Vagina (tissue), 2 donors: ENCODE results near the gene IGF2BP3. TPM values are rescaled to one million over a fixed set of nuclear protein-coding genes. Genes with fewer than 3 reads are reported as not detected.

ENCODE experiments used
- DNase-seq, 2 donors: peaks; one replicate each; pipeline ENCODE4 v3.0.0-alpha.2; 2017; ENCODE audit errors: extremely low spot score in 2 of 2
- H3K27ac ChIP-seq: fragments of 200-600 bp; sonication (generic); one replicate; pipeline ENCODE4 v1.5.1; 2019
- H3K27me3 ChIP-seq: fragments of 200-600 bp; sonication (generic); one replicate; pipeline ENCODE4 v1.5.1; 2019
- H3K36me3 ChIP-seq, 2 donors: fragments of 200-600 bp; sonication (generic); one replicate each; pipeline ENCODE4 v1.5.1; 2017 to 2019
- H3K4me1 ChIP-seq: fragments of 200-600 bp; sonication (generic); one replicate; pipeline ENCODE4 v1.5.1; 2019
- H3K4me3 ChIP-seq, 2 donors: fragments of 200-600 bp; sonication (generic); 1 replicate in 1 of 2; 2 replicates in 1 of 2; pipeline ENCODE4 v1.5.1; 2016 to 2019
- H3K9me3 ChIP-seq: fragments of 200-600 bp; sonication (generic); one replicate; pipeline ENCODE4 v1.5.1; 2019
- CTCF ChIP-seq, 3 experiments: fragments of 450-650 bp in 2 of 3; fragments of 200-600 bp in 1 of 3; sonication (generic) in 1 of 3; IDR thresholded peaks; one replicate each; pipeline ENCODE4 v1.5.1; 2017 to 2019; ENCODE audit warnings: antibody characterized with exemption in 3 of 3, mild to moderate bottlenecking in 2 of 3, moderate library complexity in 2 of 3
- POLR2A ChIP-seq, 2 donors: fragments of 450-650 bp; IDR thresholded peaks; one replicate each; pipeline ENCODE4 v1.6.1; 2017; ENCODE audit warnings: antibody characterized with exemption in 2 of 2, mild to moderate bottlenecking in 2 of 2, moderate library complexity in 2 of 2
- POLR2AphosphoS5 ChIP-seq, 2 donors: sonication (generic); formaldehyde crosslinking; IDR thresholded peaks; one replicate each; pipeline ENCODE4 v1.9.0; 2017; ENCODE audit warnings: antibody characterized with exemption in 2 of 2, mild to moderate bottlenecking in 2 of 2, low read depth in 1 of 2; ENCODE audit not compliant: insufficient read depth in 1 of 2
- intact Hi-C: fragments of 100-400 bp; cut with DNase I; formaldehyde crosslinking; loops from one replicate; pipeline ENCODE4 v1.15.1; 2023
- total RNA-seq: library from RNA; depleted of rRNA; stranded (reverse); fragments of >200 nt; gene quantifications from one replicate; pipeline ENCODE4 v1.2.3, GENCODE V29; 2016

IGF2BP3 gene
- total RNA-seq, 1 donor from 2014 or later: 11.8 TPM

- intact Hi-C loops: no loop called here
- DNase-seq: no peak
- no peak overlapping the region for H3K4me3 ChIP-seq
- H3K27ac ChIP-seq: no peak overlapping the region
- no peaks in the 10 kb centered on the region for H3K36me3 ChIP-seq
- no peaks in the 10 kb centered on the region for H3K27me3 ChIP-seq
- no peaks in the 10 kb centered on the region for H3K4me1 ChIP-seq
- no peaks in the 10 kb centered on the region for H3K9me3 ChIP-seq
- TF ChIP-seq POLR2AphosphoS5 (IDR thresholded peaks at IDR 0.05; ENCODE audit: insufficient read depth in 1 of 2, low read depth in 1 of 2): no peak
- TF ChIP-seq CTCF (IDR thresholded peaks at IDR 0.05): no peak
- TF ChIP-seq POLR2A (IDR thresholded peaks at IDR 0.05): no peak
These were observed 126.3 kb downstream of the IGF2BP3 start for GRCh38 chr7:23343806-23344475.

- DNase-seq: no peak
- Histone ChIP-seq H3K9me3 (no peaks in the 10 kb centered on the region), H3K27me3 (no peaks in the 10 kb centered on the region), H3K4me3 (no peak overlapping the region), H3K4me1 (no peaks in the 10 kb centered on the region), H3K36me3 (no peaks in the 10 kb centered on the region), H3K27ac (no peak overlapping the region)
- TF ChIP-seq POLR2A (IDR thresholded peaks at IDR 0.05): no peak
- TF ChIP-seq CTCF (IDR thresholded peaks at IDR 0.05): no peak
- TF ChIP-seq POLR2AphosphoS5 (IDR thresholded peaks at IDR 0.05; ENCODE audit: insufficient read depth in 1 of 2, low read depth in 1 of 2): no peak
- intact Hi-C loops: no loop called here
These were observed 127.2 kb downstream of the IGF2BP3 start for GRCh38 chr7:23343102-23343501.

- H3K27me3 ChIP-seq: no peaks in the 10 kb centered on the region
- no peak for TF ChIP-seq CTCF (IDR thresholded peaks at IDR 0.05)
- no peak for TF ChIP-seq POLR2A (IDR thresholded peaks at IDR 0.05)
- TF ChIP-seq POLR2AphosphoS5 (IDR thresholded peaks at IDR 0.05; ENCODE audit: insufficient read depth in 1 of 2, low read depth in 1 of 2): no peak
- H3K4me3 ChIP-seq: no peak overlapping the region
- intact Hi-C loops: no loop called here
- DNase-seq: no peak
- H3K27ac ChIP-seq: no peak overlapping the region
- H3K9me3 ChIP-seq: no peaks in the 10 kb centered on the region
- H3K36me3 ChIP-seq: no peaks in the 10 kb centered on the region
- no peaks in the 10 kb centered on the region for H3K4me1 ChIP-seq
These were observed 128.3 kb downstream of the IGF2BP3 start for GRCh38 chr7:23341846-23342598.

GRCh38 chr7:23338863-23339262, 131.4 kb downstream of the IGF2BP3 start:
- TF ChIP-seq POLR2AphosphoS5 (IDR thresholded peaks at IDR 0.05; ENCODE audit: insufficient read depth in 1 of 2, low read depth in 1 of 2) (no peak), CTCF (IDR thresholded peaks at IDR 0.05) (no peak), POLR2A (IDR thresholded peaks at IDR 0.05) (no peak)
- no peaks in the 10 kb centered on the region for H3K27me3 ChIP-seq
- intact Hi-C loops: no loop called here

GRCh38 chr7:23338439-23338838, 131.9 kb downstream of the IGF2BP3 start:
- no peak for DNase-seq
- H3K4me1 ChIP-seq: peaks cover 21% of the 10 kb centered on the region
- intact Hi-C loops: no loop called here

More at GRCh38 chr7:23338863-23339262, 131.4 kb downstream of the IGF2BP3 start:
- no peaks in the 10 kb centered on the region for H3K36me3 ChIP-seq
- no peak overlapping the region for H3K27ac ChIP-seq
- H3K9me3 ChIP-seq: no peaks in the 10 kb centered on the region
- no peak overlapping the region for H3K4me3 ChIP-seq
- DNase-seq: no peak
- peaks cover 18% of the 10 kb centered on the region for H3K4me1 ChIP-seq

More at GRCh38 chr7:23338439-23338838, 131.9 kb downstream of the IGF2BP3 start:
- H3K27me3 ChIP-seq: no peaks in the 10 kb centered on the region
- H3K27ac ChIP-seq: no peak overlapping the region
- TF ChIP-seq CTCF (IDR thresholded peaks at IDR 0.05) (no peak), POLR2AphosphoS5 (IDR thresholded peaks at IDR 0.05; ENCODE audit: insufficient read depth in 1 of 2, low read depth in 1 of 2) (no peak), POLR2A (IDR thresholded peaks at IDR 0.05) (no peak)
- no peaks in the 10 kb centered on the region for H3K36me3 ChIP-seq
- no peaks in the 10 kb centered on the region for H3K9me3 ChIP-seq
- no peak overlapping the region for H3K4me3 ChIP-seq
